K562 (cell line): ENCODE results near the gene PNKD. TPM values are rescaled to one million over a fixed set of nuclear protein-coding genes. Genes with fewer than 3 reads are reported as not detected.

Experiments
- ARID4B ChIP-seq: sonication (generic); formaldehyde crosslinking; IDR thresholded peaks from 2 replicates; pipeline ENCODE4 v1.8.0; 2022; ENCODE audit warnings: mild to moderate bottlenecking, missing genetic modification reagents
- CCNT2 ChIP-seq: IDR thresholded peaks from 2 replicates; pipeline ENCODE4 v1.6.1; 2011; ENCODE audit warnings: borderline replicate concordance, low read depth, mild to moderate bottlenecking, moderate library complexity, mixed read lengths, low read length; ENCODE audit not compliant: insufficient read length; ENCODE audit errors: extremely low read depth
- ETS1 ChIP-seq: conservative IDR thresholded peaks from 2 replicates; pipeline ENCODE4 v1.6.1; 2011; ENCODE audit warnings: low read depth, mild to moderate bottlenecking, low read length; ENCODE audit not compliant: control insufficient read depth
- FOXP1 ChIP-seq: sonication (generic); formaldehyde crosslinking; IDR thresholded peaks from 2 replicates; pipeline ENCODE4 v1.8.0; 2022; ENCODE audit warnings: mild to moderate bottlenecking, missing genetic modification reagents
- HNRNPLL ChIP-seq: fragments of 200-400 bp; formaldehyde crosslinking; IDR thresholded peaks from 2 replicates; pipeline ENCODE4 v1.6.1; 2017; ENCODE audit warnings: low read length, low read depth, mild to moderate bottlenecking; ENCODE audit not compliant: poor library complexity, severe bottlenecking
- MAX ChIP-seq: sonication (generic); formaldehyde crosslinking; IDR thresholded peaks from 2 replicates; pipeline ENCODE4 v1.9.0; 2022; ENCODE audit warnings: mild to moderate bottlenecking, missing genetic modification reagents
- MNT ChIP-seq, 2 experiments: fragments of 450-650 bp; conservative IDR thresholded peaks; 2 replicates each; pipeline ENCODE4 v1.6.1; 2017; ENCODE audit warnings: mild to moderate bottlenecking in 2 of 2, moderate library complexity in 2 of 2
- MXI1 ChIP-seq: IDR thresholded peaks from 2 replicates; pipeline ENCODE4 v1.6.1; 2011; ENCODE audit warnings: low read depth, mild to moderate bottlenecking, improper control_type of control experiment, low read length
- NCOR1 ChIP-seq: fragments of 450-650 bp; IDR thresholded peaks from 2 replicates; pipeline ENCODE4 v1.6.1; 2016; ENCODE audit warnings: mild to moderate bottlenecking, moderate library complexity
- TAF9B ChIP-seq: fragments of 450-650 bp; IDR thresholded peaks from 2 replicates; pipeline ENCODE4 v1.6.1; 2018; ENCODE audit warnings: mild to moderate bottlenecking; ENCODE audit not compliant: partially characterized antibody
- TBP ChIP-seq: optimal IDR thresholded peaks from 2 replicates; pipeline ENCODE3; 2011; ENCODE audit warnings: low read depth, low read length, improper control_type of control experiment
- TCF3 ChIP-seq: sonication (generic); formaldehyde crosslinking; IDR thresholded peaks from 2 replicates; pipeline ENCODE4 v1.4.0; 2020; ENCODE audit warnings: mild to moderate bottlenecking, missing genetic modification reagents
- TSHZ1 ChIP-seq: fragments of 250-450 bp; sonication (Bioruptor Pico); IDR thresholded peaks from 2 replicates; pipeline ENCODE4 v1.4.0; 2020; ENCODE audit warnings: mild to moderate bottlenecking, moderate library complexity
- ZNF77 ChIP-seq: fragments of 250-450 bp; sonication (Bioruptor Pico); IDR thresholded peaks from 2 replicates; pipeline ENCODE4 v1.5.0; 2020
- polyA plus RNA-seq, 8 experiments: library from polyadenylated mRNA; depleted of rRNA in 4 of 8; stranded (reverse) in 5 of 8; unstranded in 3 of 8; fragments of >200 nt; fragmentation: Nextera tagmentation in 2 of 8; fragmentation: Illumina TruSeq in 1 of 8; extraction: Ambion mirVana in 2 of 8; extraction: Trizol in 1 of 8; gene quantifications; 2 replicates each; pipeline versions ENCODE4 v1.2.1 to v1.2.3, GENCODE V29; 2011 to 2014; ENCODE audit warnings: inconsistent platforms in 1 of 8, missing spikeins in 1 of 8
- total RNA-seq, 7 experiments: library from RNA; depleted of rRNA in 6 of 7; stranded (reverse); fragments of >200 nt in 6 of 7; fragmentation: Illumina TruSeq in 2 of 7; extraction: Trizol in 2 of 7; gene quantifications; 2 replicates each; pipeline versions ENCODE4 v1.2.1 to v1.2.3, GENCODE V29; 2011 to 2021; ENCODE audit warnings: low replicate concordance in 1 of 7

PNKD gene
- total and polyA plus RNA-seq, 9 of the 15 experiments (the other 6 are each of a cell fraction or from before 2014, with no cell fraction given) = 26.0 to 105 (median 60.1) TPM

- TF ChIP-seq TSHZ1 (CRISPR knock-in tag) (no peak), FOXP1 (CRISPR knock-in tag) (peak; percentile 85; the same call in 1 of the 2 replicates), TCF3 (CRISPR knock-in tag) (0 out of 2 replicates have a peak, but pooled peaks have one; percentile 4), MXI1 (0 out of 2 replicates have a peak, but pooled peaks have one; percentile 35), MAX (peak; percentile 75), TAF9B (peak; percentile 67), CCNT2 (peak; percentile 61), ZNF77 (CRISPR knock-in tag) (no peak), NCOR1 (peak; percentile 20; the same call in 1 of the 2 replicates), MNT (conservative IDR thresholded peaks at IDR 0.05) (peak; percentile 30 to 67; a peak in 2 of 4 replicates), HNRNPLL (peak; percentile 39), TBP (peak; percentile 50), ETS1 (peak; percentile 55; the same call in 1 of the 2 replicates), ARID4B (CRISPR knock-in tag) (0 out of 2 replicates have a peak, but pooled peaks have one; percentile 74)
Measured at GRCh38 chr2:218367415-218368149, 97.3 kb downstream of the PNKD start (continued).
